Lower lobe of right lung (tissue), 2 donors: ENCODE data around the gene ADAMTS12. TPM values are rescaled to one million over a fixed set of nuclear protein-coding genes. Genes with fewer than 3 reads are reported as not detected.

Experiments
- ATAC-seq, 2 donors: fragments of 200-7000 bp; cut with Tn5 transposase; one replicate each; pipeline ENCODE4 v1.9.1; 2020 to 2022; ENCODE audit warnings: mild to moderate bottlenecking in 2 of 2, moderate library complexity in 2 of 2
- DNase-seq: peaks from one replicate; pipeline ENCODE4 v3.0.0-alpha.2; 2020
- H3K27ac ChIP-seq: fragments of 200-600 bp; one replicate; pipeline ENCODE4 v1.8.0; 2022
- H3K27me3 ChIP-seq: fragments of 200-600 bp; one replicate; pipeline ENCODE4 v1.8.0; 2022; ENCODE audit warnings: low read depth
- H3K36me3 ChIP-seq: fragments of 200-600 bp; one replicate; pipeline ENCODE4 v1.8.0; 2022; ENCODE audit warnings: mild to moderate bottlenecking
- H3K4me1 ChIP-seq: fragments of 200-600 bp; one replicate; pipeline ENCODE4 v1.8.0; 2022
- H3K4me3 ChIP-seq: fragments of 200-600 bp; one replicate; pipeline ENCODE4 v1.8.0; 2022; ENCODE audit warnings: mild to moderate bottlenecking
- H3K9me3 ChIP-seq: fragments of 200-600 bp; one replicate; pipeline ENCODE4 v1.8.0; 2022
- CTCF ChIP-seq: fragments of 200-600 bp; IDR thresholded peaks from one replicate; pipeline ENCODE4 v1.8.0; 2022; ENCODE audit warnings: antibody characterized with exemption, mild to moderate bottlenecking
- intact Hi-C: fragments of 100-400 bp; cut with DNase I; formaldehyde crosslinking; loops from one replicate; pipeline ENCODE4 v1.11.0; 2022
- total RNA-seq: library from RNA; stranded (reverse); fragmentation: NEBNext Ultra II Directional; extraction: Animal tissue kit (Norgen Biotek cat#: 25700); gene quantifications from one replicate; pipeline ENCODE4 v1.2.1, GENCODE V29; 2021
- donor health status: DM: no; HTN: yes; CAD: no; lungs with severe emphysema.

The ADAMTS12 gene
- total RNA-seq, 1 donor from 2014 or later, result 7.6 TPM

- H3K27ac ChIP-seq, result no peak overlapping the region
- H3K4me3 ChIP-seq, result no peak overlapping the region
- H3K36me3 ChIP-seq, result peaks cover 7% of the 10 kb centered on the region
- no peaks in the 10 kb centered on the region for H3K9me3 ChIP-seq
- no peaks in the 10 kb centered on the region for H3K4me1 ChIP-seq
- no peak for DNase-seq
- no peaks in the 10 kb centered on the region for H3K27me3 ChIP-seq
- TF ChIP-seq CTCF, result no peak
- intact Hi-C loops, result no loop called here
- no peak for ATAC-seq
Observed at GRCh38 chr5:33530183-33531036, 361.4 kb downstream of the ADAMTS12 start.

- Histone ChIP-seq H3K27me3 (no peaks in the 10 kb centered on the region), H3K4me1 (no peaks in the 10 kb centered on the region), H3K4me3 (no peak overlapping the region), H3K27ac (no peak overlapping the region), H3K9me3 (no peaks in the 10 kb centered on the region), H3K36me3 (peaks cover 4% of the 10 kb centered on the region)
- DNase-seq (no peak), ATAC-seq (no peak)
- no peak for TF ChIP-seq CTCF
- intact Hi-C loops, result no loop called here
Observed at GRCh38 chr5:33527696-33528095, 364.1 kb downstream of the ADAMTS12 start.

- H3K4me3 ChIP-seq, result no peak overlapping the region
- no peak overlapping the region for H3K27ac ChIP-seq
- intact Hi-C loops, result no loop called here
- ATAC-seq (no peak), DNase-seq (no peak)
- TF ChIP-seq CTCF, result no peak
- no peaks in the 10 kb centered on the region for H3K9me3 ChIP-seq
- H3K27me3 ChIP-seq, result no peaks in the 10 kb centered on the region
- no peaks in the 10 kb centered on the region for H3K4me1 ChIP-seq
- peaks cover 4% of the 10 kb centered on the region for H3K36me3 ChIP-seq
Observed at GRCh38 chr5:33526755-33527154, 365.0 kb downstream of the ADAMTS12 start.

GRCh38 chr5:33524476-33524875, 367.3 kb downstream of the ADAMTS12 start:
- H3K27ac ChIP-seq, result no peak overlapping the region
- ATAC-seq, result no peak
- no peak for DNase-seq
- no peak overlapping the region for H3K4me3 ChIP-seq
- intact Hi-C loops, result no loop called here
- no peaks in the 10 kb centered on the region for H3K9me3 ChIP-seq
- no peaks in the 10 kb centered on the region for H3K27me3 ChIP-seq
- no peaks in the 10 kb centered on the region for H3K4me1 ChIP-seq
- no peak for TF ChIP-seq CTCF
- peaks cover 4% of the 10 kb centered on the region for H3K36me3 ChIP-seq

GRCh38 chr5:33523208-33523771, 368.5 kb downstream of the ADAMTS12 start:
- Histone ChIP-seq H3K27me3 (no peaks in the 10 kb centered on the region), H3K36me3 (peaks cover 4% of the 10 kb centered on the region)
- intact Hi-C loops, result no loop called here

More at GRCh38 chr5:33523208-33523771, 368.5 kb downstream of the ADAMTS12 start:
- H3K9me3 ChIP-seq, result no peaks in the 10 kb centered on the region
- ATAC-seq (no peak), DNase-seq (no peak)
- H3K27ac ChIP-seq, result no peak overlapping the region
- no peak overlapping the region for H3K4me3 ChIP-seq
- no peak for TF ChIP-seq CTCF
- H3K4me1 ChIP-seq, result no peaks in the 10 kb centered on the region
